GM12878 (cell line): Measurements from ENCODE around the gene ASNSD1. TPM values are rescaled to one million over a fixed set of nuclear protein-coding genes. Genes with fewer than 3 reads are reported as not detected.

Source experiments
- ATAC-seq: fragments of 200-7000 bp; cut with Tn5 transposase; 3 replicates; pipeline ENCODE4 v1.9.1; 2020; ENCODE audit warnings: mild to moderate bottlenecking, moderate library complexity
- BruUV-seq: library from RNA; stranded (reverse); fragments of 400-500 nt; replicated peaks from 2 replicates; lab custom pipeline; 2021; lab: Mats Ljungman, UMichigan
- CTCF ChIA-PET: fragments of 300-600 bp; sonication (Branson Sonifier 250); formaldehyde crosslinking; extraction: SDS; loops from one replicate; lab custom pipeline; 2021; ENCODE audit warnings: inconsistent platforms; lab: Yijun Ruan, JAX
- POLR2A ChIA-PET: fragments of 350-600 bp; formaldehyde crosslinking; extraction: SDS; loops from one replicate; lab custom pipeline; 2021; ENCODE audit warnings: inconsistent platforms; lab: Charles Lee
- RAD21 ChIA-PET: fragments of 300-600 bp; sonication (Branson Sonifier 250); formaldehyde crosslinking; loops from one replicate; lab custom pipeline; 2023; ENCODE audit warnings: antibody characterized with exemption; ENCODE audit not compliant: unreplicated experiment; lab: Charles Lee
- SMC1A ChIA-PET: fragments of 300-600 bp; sonication (Branson Sonifier 250); formaldehyde crosslinking; loops from one replicate; lab custom pipeline; 2023; ENCODE audit not compliant: unreplicated experiment, uncharacterized antibody; lab: Charles Lee
- DNase-seq: peaks from one replicate; pipeline ENCODE4 v3.0.0-alpha.2; 2011; ENCODE audit warnings: low read depth, low spot score
- FAIRE-seq: peaks from 3 replicates; lab custom pipeline; 2011; peaks lifted over from hg19 to GRCh38; lab: Jason Lieb, UNC
- H2AFZ ChIP-seq: 2 replicates; pipeline ENCODE4 v1.6.0; 2011; ENCODE audit warnings: low read depth, low read length, control low read depth; ENCODE audit not compliant: control insufficient read depth
- H3K27ac ChIP-seq: 2 replicates; pipeline ENCODE4 v1.5.1; 2011; ENCODE audit warnings: control low read depth; ENCODE audit not compliant: control insufficient read depth, insufficient read depth
- H3K27me3 ChIP-seq, 2 experiments: replicated peaks in 1 of 2; 2 replicates each; pipeline versions ENCODE4 v1.6.0 to v1.6.1; 2011; ENCODE audit warnings: low read length in 1 of 2; ENCODE audit not compliant: control insufficient read depth in 2 of 2, insufficient read depth in 2 of 2
- H3K36me3 ChIP-seq, 2 experiments: 2 replicates each; pipeline ENCODE4 v1.5.1; 2011; ENCODE audit warnings: low read length in 1 of 2; ENCODE audit not compliant: control insufficient read depth in 2 of 2, insufficient read depth in 2 of 2
- H3K4me1 ChIP-seq: 2 replicates; pipeline ENCODE4 v1.6.1; 2011; ENCODE audit warnings: mild to moderate bottlenecking, low read length, moderate library complexity, mixed read lengths; ENCODE audit not compliant: control insufficient read depth, insufficient read depth
- H3K4me2 ChIP-seq: 2 replicates; pipeline ENCODE4 v1.6.0; 2011; ENCODE audit warnings: control low read depth; ENCODE audit not compliant: control insufficient read depth, insufficient read depth
- H3K4me3 ChIP-seq: fragments of 200-600 bp; sonication (generic); 2 replicates; pipeline ENCODE4 v1.5.1; 2016
- H3K79me2 ChIP-seq: 2 replicates; pipeline ENCODE4 v1.6.0; 2011; ENCODE audit warnings: low read length; ENCODE audit not compliant: control insufficient read depth, insufficient read depth
- H3K9ac ChIP-seq: 2 replicates; pipeline ENCODE4 v1.8.0; 2011; ENCODE audit warnings: low read length, control low read depth, mixed read lengths; ENCODE audit not compliant: control insufficient read depth, insufficient read depth
- H3K9me3 ChIP-seq: replicated peaks from 3 replicates; pipeline ENCODE4 v1.5.1; 2011; ENCODE audit warnings: mild to moderate bottlenecking, low read length; ENCODE audit not compliant: control insufficient read depth, insufficient read depth
- H4K20me1 ChIP-seq: 2 replicates; pipeline ENCODE4 v1.6.0; 2011; ENCODE audit not compliant: control insufficient read depth, insufficient read depth
- BACH1 ChIP-seq: fragments of 450-650 bp; IDR thresholded peaks from 2 replicates; pipeline ENCODE4 v1.6.1; 2017; ENCODE audit warnings: mild to moderate bottlenecking, borderline replicate concordance
- CHD1 ChIP-seq: IDR thresholded peaks from 2 replicates; pipeline ENCODE4 v1.6.1; 2012; ENCODE audit warnings: low read depth, low read length, improper control_type of control experiment
- CUX1 ChIP-seq: IDR thresholded peaks from 2 replicates; pipeline ENCODE4 v1.6.1; 2012; ENCODE audit warnings: improper control_type of control experiment, low read depth, low read length; ENCODE audit not compliant: insufficient replicate concordance
- DPF2 ChIP-seq: fragments of 450-650 bp; IDR thresholded peaks from 2 replicates; pipeline ENCODE4 v1.6.1; 2017; ENCODE audit warnings: mild to moderate bottlenecking
- ESRRA ChIP-seq: IDR thresholded peaks from 2 replicates; pipeline ENCODE4 v1.6.1; 2012; ENCODE audit warnings: mild to moderate bottlenecking, low read length, improper control_type of control experiment
- FOS ChIP-seq: IDR thresholded peaks from 3 replicates; pipeline ENCODE4 v1.6.1; 2011; ENCODE audit warnings: borderline replicate concordance; ENCODE audit not compliant: insufficient read length; ENCODE audit errors: extremely low read depth
- NFYB ChIP-seq: IDR thresholded peaks from 2 replicates; pipeline ENCODE4 v1.6.1; 2011; ENCODE audit warnings: low read depth, mild to moderate bottlenecking, low read length, improper control_type of control experiment, moderate library complexity; ENCODE audit not compliant: insufficient read depth
- RUNX3 ChIP-seq: IDR thresholded peaks from 2 replicates; pipeline ENCODE4 v1.6.1; 2012; ENCODE audit warnings: low read length, inconsistent platforms
- SIN3A ChIP-seq: IDR thresholded peaks from 2 replicates; pipeline ENCODE4 v1.6.1; 2012; ENCODE audit warnings: low read depth, low read length, improper control_type of control experiment
- WGBS: methylation state at CpG from one replicate; pipeline ENCODE4 v1.1.6; 2016; ENCODE audit warnings: low lambda C conversion rate; ENCODE audit not compliant: insufficient replicate concordance, insufficient coverage; ENCODE audit errors: missing lambda C conversion rate; 5-methylcytosine and 5-hydroxymethylcytosine counted together
- in situ Hi-C: fragments of 300-500 bp; cut with MboI; formaldehyde crosslinking; loops from 9 replicates; pipeline ENCODE4 v1.14.3; 2018; ENCODE audit warnings: mixed read lengths
- intact Hi-C: fragments of 100-400 bp; cut with micrococcal nuclease; formaldehyde crosslinking; loops from one replicate; pipeline ENCODE4 v1.14.2; 2022; ENCODE audit not compliant: unreplicated experiment
- polyA plus RNA-seq, 11 experiments: library from polyadenylated mRNA; depleted of rRNA in 4 of 11; unstranded in 6 of 11; stranded (reverse) in 5 of 11; fragments of >200 nt; fragmentation: Nextera tagmentation in 4 of 11; fragmentation: Illumina TruSeq in 1 of 11; extraction: Ambion mirVana in 4 of 11; extraction: Trizol in 1 of 11; gene quantifications; 1 replicate in 1 of 11; 2 replicates in 10 of 11; pipeline versions ENCODE4 v1.2.1 to v1.2.3, GENCODE V29; 2011 to 2016; ENCODE audit warnings: inconsistent platforms in 2 of 11, missing spikeins in 2 of 11, low read depth in 1 of 11
- total RNA-seq, 4 experiments: library from RNA; depleted of rRNA in 3 of 4; stranded (reverse); fragments of >200 nt in 3 of 4; fragmentation: Illumina TruSeq in 1 of 4; extraction: Trizol in 1 of 4; gene quantifications; 2 replicates each; pipeline versions ENCODE4 v1.2.1 to v1.2.3, GENCODE V29; 2013 to 2021
- TF ChIP-seq, protein P1 (sequence below): fragments of 450-650 bp; formaldehyde crosslinking; IDR thresholded peaks from 2 replicates; pipeline ENCODE4 v1.5.0; 2022; ENCODE audit warnings: mild to moderate bottlenecking, missing genetic modification characterization

Gene ASNSD1
- total and polyA plus RNA-seq, 10 of the 15 experiments (the other 5 are each of a cell fraction or from before 2014, with no cell fraction given) = 39.1 to 89.8 (median 72.1) TPM

- no peak for TF ChIP-seq BACH1
Measured at GRCh38 chr2:189673661-189674373, 12.6 kb downstream of the ASNSD1 start (continued).

DNA sequence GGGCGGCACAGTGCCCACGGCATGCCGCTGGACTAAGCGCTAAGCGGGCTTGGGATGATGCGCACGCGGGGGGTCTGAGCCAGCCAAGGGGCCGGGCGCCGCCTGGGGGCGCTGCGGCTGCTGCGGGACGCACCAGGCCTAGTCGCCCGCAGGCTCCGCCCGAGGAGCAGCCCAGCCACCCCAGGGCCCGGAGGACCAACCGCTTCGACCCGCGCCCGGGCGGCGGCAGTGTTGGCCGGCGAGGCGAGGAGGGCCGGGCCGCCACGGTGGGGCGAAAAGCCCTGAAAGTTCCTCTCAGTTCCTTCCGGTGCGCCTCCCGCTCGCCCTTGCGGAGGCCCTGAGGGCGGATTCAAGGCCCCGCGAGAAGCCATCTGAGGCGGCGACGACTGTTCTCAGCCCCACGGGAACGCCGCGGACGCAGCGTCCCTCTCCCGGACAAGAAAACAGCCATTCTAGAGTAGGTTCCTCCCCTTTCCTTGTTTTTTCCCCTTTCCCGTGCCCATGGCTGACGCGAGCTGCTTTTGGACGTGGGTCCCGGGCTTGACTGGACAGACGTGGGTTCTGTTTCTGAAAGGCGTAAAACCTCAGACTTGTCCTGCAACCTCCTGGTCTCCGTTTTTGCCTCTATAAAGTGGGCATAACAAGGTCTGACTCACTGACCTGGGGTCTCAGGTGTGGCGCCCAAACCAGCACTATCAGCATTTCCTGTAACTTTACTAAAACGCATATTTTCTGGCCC, 13.3 kb downstream of the ASNSD1 start, which contains the start of gene ANKAR:
Gene ANKAR (plus strand): TSS at position 297 of the 739 bp plus-strand sequence. CDS start 1,821 bp downstream, outside the sequence.
- Histone ChIP-seq H3K27ac (peak within 1 kb of the TSS; percentile 93), H3K27me3 (no peaks in the 10 kb centered on the region), H2AFZ (peak within 1 kb of the TSS; percentile 93), H3K79me2 (no peaks in the 10 kb centered on the region), H4K20me1 (no peaks in the 10 kb centered on the region), H3K9me3 (peaks cover 4% of the 10 kb centered on the region), H3K36me3 (peaks cover 1 to 6% of the 10 kb centered on the region in 2 experiments; a peak in 3 of 4 replicates), H3K4me3 (peak within 1 kb of the TSS; percentile 76), H3K4me1 (peaks cover 3% of the 10 kb centered on the region; the same call in 1 of the 2 replicates), H3K9ac (peak within 1 kb of the TSS; percentile 80), H3K4me2 (peak within 1 kb of the TSS; percentile 58)
- ChIA-PET CTCF (interaction anchor here (0.6 to 11.5 kb wide), 15 partner anchors 10 to 542 kb away, joined by 3 to 163 read pairs (median 4); partner anchors contain the start of genes ASNSD1 and OSGEPL1), RAD21 (interaction anchor here (0.8 to 1.9 kb wide), 10 partner anchors 9 to 681 kb away, joined by 3 to 10 read pairs (median 3); partner anchors contain the start of gene OSGEPL1), SMC1A (interaction anchor here (0.9 to 8.9 kb wide), 10 partner anchors 10 to 87 kb away, joined by 3 to 71 read pairs (median 6); partner anchors contain the start of gene ASNSD1), POLR2A (interaction anchor here (0.8 to 2.5 kb wide), 5 partner anchors 10 to 91 kb away, joined by 3 to 11 read pairs (median 6); partner anchors contain the start of gene ASNSD1)
- in situ Hi-C loops (loop anchor here (5.0 kb wide), 1 partner anchor 393 kb away; no protein-coding TSS in a partner anchor), intact Hi-C loops (loop anchor here (1.0 to 2.0 kb wide), 2 partner anchors 13 to 24 kb away; partner anchors contain the start of gene ASNSD1)
- DNase-seq = peak; percentile 36
- under 1% methylated on average over 43 of the region's 62 CpGs for WGBS
- peak; percentile 52 for FAIRE-seq
- peak; percentile 98 for ATAC-seq
- BruUV-seq = TSS peak; percentile 53
- TF ChIP-seq DPF2 (peak; percentile 91), CHD1 (peak; percentile 80; the same call in 1 of the 2 replicates), NFYB (no peak), FOS (no peak), ESRRA (no peak), SIN3A (no peak), RUNX3 (no peak; the same call in 1 of the 2 replicates), CUX1 (no peak)
- TF ChIP-seq, protein P1, sequence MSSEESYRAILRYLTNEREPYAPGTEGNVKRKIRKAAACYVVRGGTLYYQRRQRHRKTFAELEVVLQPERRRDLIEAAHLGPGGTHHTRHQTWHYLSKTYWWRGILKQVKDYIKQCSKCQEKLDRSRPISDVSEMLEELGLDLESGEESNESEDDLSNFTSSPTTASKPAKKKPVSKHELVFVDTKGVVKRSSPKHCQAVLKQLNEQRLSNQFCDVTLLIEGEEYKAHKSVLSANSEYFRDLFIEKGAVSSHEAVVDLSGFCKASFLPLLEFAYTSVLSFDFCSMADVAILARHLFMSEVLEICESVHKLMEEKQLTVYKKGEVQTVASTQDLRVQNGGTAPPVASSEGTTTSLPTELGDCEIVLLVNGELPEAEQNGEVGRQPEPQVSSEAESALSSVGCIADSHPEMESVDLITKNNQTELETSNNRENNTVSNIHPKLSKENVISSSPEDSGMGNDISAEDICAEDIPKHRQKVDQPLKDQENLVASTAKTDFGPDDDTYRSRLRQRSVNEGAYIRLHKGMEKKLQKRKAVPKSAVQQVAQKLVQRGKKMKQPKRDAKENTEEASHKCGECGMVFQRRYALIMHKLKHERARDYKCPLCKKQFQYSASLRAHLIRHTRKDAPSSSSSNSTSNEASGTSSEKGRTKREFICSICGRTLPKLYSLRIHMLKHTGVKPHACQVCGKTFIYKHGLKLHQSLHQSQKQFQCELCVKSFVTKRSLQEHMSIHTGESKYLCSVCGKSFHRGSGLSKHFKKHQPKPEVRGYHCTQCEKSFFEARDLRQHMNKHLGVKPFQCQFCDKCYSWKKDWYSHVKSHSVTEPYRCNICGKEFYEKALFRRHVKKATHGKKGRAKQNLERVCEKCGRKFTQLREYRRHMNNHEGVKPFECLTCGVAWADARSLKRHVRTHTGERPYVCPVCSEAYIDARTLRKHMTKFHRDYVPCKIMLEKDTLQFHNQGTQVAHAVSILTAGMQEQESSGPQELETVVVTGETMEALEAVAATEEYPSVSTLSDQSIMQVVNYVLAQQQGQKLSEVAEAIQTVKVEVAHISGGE (CRISPR knock-in tag) = no peak
